Measurements from ENCODE around the gene E2F8.
"Not testable (repeated sequence)": the region's sequence is repeated elsewhere in the genome, so short reads cannot be mapped to it uniquely, and the experiment has no call there.

E2F8 gene

DNA sequence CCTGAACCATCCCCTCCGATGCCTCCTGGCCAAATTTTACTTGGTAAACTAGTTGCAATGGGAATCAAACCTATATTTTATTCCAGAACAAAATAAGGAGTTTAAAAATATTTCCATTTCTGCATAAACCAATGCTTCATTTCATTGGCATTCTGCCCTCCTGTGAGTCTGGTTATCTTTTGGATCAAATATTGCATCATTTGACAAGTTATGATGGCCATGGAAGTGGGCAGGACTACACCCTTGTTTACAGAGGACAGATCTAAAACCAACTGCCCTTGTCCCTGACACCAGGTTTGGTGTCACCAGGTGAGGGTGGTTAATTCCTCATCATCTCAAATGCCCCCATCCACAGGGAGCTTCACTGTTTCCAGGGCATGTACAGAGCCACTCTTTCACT lies 28.2 kb upstream of the E2F8 start:
- Histone ChIP-seq H3K36me3 (ENCODE audit: insufficient read depth, low read length) (no peaks in the 10 kb centered on the region), H2AFZ (ENCODE audit: low read depth, low read length) (no peak overlapping the region), H3K27me3 (ENCODE audit: insufficient read depth, low read length) (peaks cover 36% of the 10 kb centered on the region), H3K9me3 (ENCODE audit: low read length) (no peaks in the 10 kb centered on the region), H3K4me3 (ENCODE audit: low read length) (no peak overlapping the region), H3K4me1 (ENCODE audit: insufficient read depth, low read length) (no peaks in the 10 kb centered on the region)

DNA sequence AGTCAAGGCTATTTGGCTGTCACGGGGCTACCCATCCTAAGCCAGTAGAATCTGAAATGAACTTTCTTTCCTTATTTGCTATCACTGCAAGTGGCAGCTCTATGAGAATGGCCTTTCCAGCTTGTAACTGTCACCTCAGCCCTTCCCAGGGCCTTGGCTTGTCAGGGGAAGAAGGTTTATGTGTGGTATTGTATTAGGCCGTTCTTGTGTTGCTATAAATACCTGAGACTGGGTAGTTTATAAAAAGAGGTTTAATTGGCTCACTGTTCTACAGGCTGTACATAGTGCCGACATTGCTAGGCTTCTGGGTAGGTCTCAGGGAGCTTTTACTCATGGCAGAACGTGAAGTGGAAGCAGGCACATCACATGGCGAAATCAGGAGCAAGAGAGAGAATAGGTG lies 26.8 kb upstream of the E2F8 start:
- no peaks in the 10 kb centered on the region for H3K9me3 ChIP-seq (ENCODE audit: low read length)
- no peak overlapping the region for H3K4me3 ChIP-seq (ENCODE audit: low read length)
- peaks cover 47% of the 10 kb centered on the region for H3K27me3 ChIP-seq (ENCODE audit: insufficient read depth, low read length)
- H3K36me3 ChIP-seq (ENCODE audit: insufficient read depth, low read length) = no peaks in the 10 kb centered on the region
- no peaks in the 10 kb centered on the region for H3K4me1 ChIP-seq (ENCODE audit: insufficient read depth, low read length)
- H2AFZ ChIP-seq (ENCODE audit: low read depth, low read length) = no peak overlapping the region

DNA sequence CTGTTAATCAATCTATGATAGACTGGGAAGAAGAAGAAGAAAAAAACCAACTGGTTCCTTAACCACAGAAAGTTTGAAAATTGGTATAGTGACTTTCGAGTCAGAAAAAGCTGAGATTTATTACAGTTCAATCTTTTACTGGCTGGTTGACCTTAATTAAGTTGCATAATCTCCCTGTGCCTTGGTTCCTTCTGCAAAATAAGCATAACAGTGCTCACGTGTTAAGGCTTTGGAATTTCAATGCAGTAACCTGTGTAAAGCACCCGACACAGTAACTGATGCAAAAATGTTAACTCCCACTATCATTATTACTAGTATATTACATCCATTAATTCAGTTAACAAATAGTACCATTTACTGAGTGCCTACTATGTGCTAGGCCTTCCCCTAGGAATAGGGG lies 22.6 kb upstream of the E2F8 start:
- Histone ChIP-seq H3K4me1 (ENCODE audit: insufficient read depth, low read length) (peaks cover 2% of the 10 kb centered on the region), H3K27me3 (ENCODE audit: insufficient read depth, low read length) (peaks cover 41% of the 10 kb centered on the region), H2AFZ (ENCODE audit: low read depth, low read length) (no peak overlapping the region), H3K4me3 (ENCODE audit: low read length) (no peak overlapping the region), H3K36me3 (ENCODE audit: insufficient read depth, low read length) (no peaks in the 10 kb centered on the region), H3K9me3 (ENCODE audit: low read length) (no peaks in the 10 kb centered on the region)

DNA sequence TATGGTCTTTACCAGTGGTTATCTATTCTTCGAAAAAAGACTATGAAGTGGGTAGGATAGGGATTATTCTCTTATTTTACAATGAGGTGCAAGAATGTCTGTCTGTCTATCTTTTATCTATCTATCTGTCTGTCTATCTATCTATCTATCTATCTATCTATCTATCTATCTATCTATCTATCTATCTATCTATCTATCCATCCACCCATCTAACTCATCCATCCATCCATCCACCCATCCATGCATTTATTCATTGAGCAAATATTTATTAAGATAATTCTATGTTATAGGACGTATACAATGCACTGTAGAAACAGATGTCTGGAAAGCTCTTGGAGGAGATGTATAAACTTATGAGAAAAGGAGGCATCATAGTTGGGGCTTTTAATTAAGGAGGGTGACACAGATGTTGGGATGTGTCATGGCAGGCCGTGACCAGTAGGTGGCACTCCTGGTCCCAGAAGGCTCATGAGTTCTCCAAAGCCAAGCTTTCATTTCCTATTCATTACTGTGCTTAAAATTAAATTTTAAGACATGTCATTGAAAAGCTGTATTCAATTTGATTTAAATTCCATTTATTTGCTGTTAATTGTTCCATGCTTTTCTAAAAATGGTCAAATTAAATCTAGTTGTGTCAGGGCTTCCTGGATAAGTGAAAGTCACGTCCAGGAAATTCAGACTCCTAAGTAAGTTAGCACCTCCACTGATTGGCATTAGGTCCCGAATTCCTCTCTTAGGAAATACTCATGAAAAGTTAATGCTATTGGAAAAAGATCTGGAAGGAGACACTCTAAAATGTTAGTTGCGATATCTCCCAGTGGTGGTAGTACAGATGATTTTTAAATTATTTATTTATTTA lies 19.0 kb upstream of the E2F8 start:
- H3K27me3 ChIP-seq (ENCODE audit: insufficient read depth, low read length) = peaks cover 26% of the 10 kb centered on the region
- H3K9me3 ChIP-seq (ENCODE audit: low read length) = peaks cover 1% of the 10 kb centered on the region
- peaks cover 2% of the 10 kb centered on the region for H3K4me1 ChIP-seq (ENCODE audit: insufficient read depth, low read length)
- H2AFZ ChIP-seq (ENCODE audit: low read depth, low read length) = no peak overlapping the region
- H3K36me3 ChIP-seq (ENCODE audit: insufficient read depth, low read length) = no peaks in the 10 kb centered on the region
- H3K4me3 ChIP-seq (ENCODE audit: low read length) = no peak overlapping the region

DNA sequence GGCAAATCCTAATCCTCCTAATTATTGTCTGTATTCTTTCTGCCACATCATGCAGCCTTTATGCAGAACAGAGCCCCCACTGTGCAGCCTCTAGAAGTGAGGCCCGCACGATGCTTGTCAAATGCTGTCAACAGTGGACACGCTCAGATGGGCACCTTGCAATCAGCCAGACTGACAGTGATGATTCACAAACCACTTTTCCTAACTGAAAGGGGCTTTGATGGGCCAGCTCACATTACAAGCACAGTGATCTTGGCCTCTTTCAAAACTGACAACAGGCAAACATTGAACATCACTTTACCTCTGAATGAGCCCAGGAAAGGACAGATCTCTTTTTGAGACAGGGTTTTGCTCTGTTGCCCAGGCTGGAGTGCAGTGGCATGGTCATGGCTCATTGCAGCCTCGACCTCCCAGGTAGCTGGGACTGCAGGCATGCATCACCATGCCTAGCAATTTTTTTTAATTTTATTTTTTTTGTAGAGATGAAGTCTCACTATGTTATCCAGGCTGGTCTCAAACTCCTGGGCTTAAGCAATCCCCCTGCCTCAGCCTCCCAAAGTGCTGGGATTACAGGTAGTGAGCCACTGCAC lies 18.0 kb upstream of the E2F8 start:
- H3K27me3 ChIP-seq (ENCODE audit: insufficient read depth, low read length) = peaks cover 17% of the 10 kb centered on the region
- H3K4me3 ChIP-seq (ENCODE audit: low read length) = no peak overlapping the region
- H3K36me3 ChIP-seq (ENCODE audit: insufficient read depth, low read length) = no peaks in the 10 kb centered on the region
- peaks cover 2% of the 10 kb centered on the region for H3K9me3 ChIP-seq (ENCODE audit: low read length)
- no peak overlapping the region for H2AFZ ChIP-seq (ENCODE audit: low read depth, low read length)
- peaks cover 2% of the 10 kb centered on the region for H3K4me1 ChIP-seq (ENCODE audit: insufficient read depth, low read length)

DNA sequence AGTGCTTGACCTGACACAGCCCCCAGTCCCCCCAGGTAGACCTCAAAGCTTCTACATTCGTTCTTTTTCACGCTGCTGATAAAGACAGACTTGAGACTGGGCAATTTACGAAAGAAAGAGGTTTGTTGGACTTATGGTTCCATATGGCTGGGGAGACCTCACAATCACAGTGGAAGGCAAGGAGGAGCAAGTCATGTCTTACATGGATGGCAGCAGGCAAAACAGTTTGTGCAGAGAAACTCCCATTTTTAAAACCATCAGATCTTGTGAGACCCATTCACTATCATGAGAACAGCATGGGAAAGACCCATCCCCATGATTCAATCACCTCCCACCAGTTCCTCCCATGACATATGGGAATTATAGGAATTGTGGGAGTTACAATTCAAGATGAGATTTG lies 13.7 kb upstream of the E2F8 start:
- H3K27me3 ChIP-seq (ENCODE audit: insufficient read depth, low read length) = peaks cover 13% of the 10 kb centered on the region
- not testable (repeated sequence) for H3K4me1 ChIP-seq (ENCODE audit: insufficient read depth, low read length); H2AFZ ChIP-seq (ENCODE audit: low read depth, low read length); H3K36me3 ChIP-seq (ENCODE audit: insufficient read depth, low read length); H3K9me3 ChIP-seq (ENCODE audit: low read length); H3K4me3 ChIP-seq (ENCODE audit: low read length)

DNA sequence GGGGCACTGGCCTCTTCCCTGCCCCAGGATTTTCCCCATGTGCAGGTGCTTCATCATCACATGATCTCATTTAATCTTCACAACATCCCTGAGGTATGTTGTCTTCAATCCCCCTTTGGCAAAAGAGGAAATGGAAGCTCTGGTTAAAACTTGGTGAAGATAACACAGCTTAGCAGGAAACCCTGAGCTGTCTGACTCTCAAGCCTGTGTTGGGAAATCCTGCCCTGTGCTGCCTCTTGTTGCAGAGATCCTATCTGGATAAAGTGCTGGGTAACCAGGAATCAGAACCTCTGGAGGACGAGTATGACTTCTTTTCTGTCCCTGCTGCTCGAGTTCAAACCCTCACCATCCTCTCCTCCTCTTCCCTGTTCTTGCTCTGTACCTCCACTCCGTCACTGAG lies 13.1 kb upstream of the E2F8 start:
- Histone ChIP-seq H3K4me1 (ENCODE audit: insufficient read depth, low read length) (peaks cover 2% of the 10 kb centered on the region), H3K27me3 (ENCODE audit: insufficient read depth, low read length) (peaks cover 15% of the 10 kb centered on the region), H2AFZ (ENCODE audit: low read depth, low read length) (no peak overlapping the region), H3K36me3 (ENCODE audit: insufficient read depth, low read length) (no peaks in the 10 kb centered on the region), H3K9me3 (ENCODE audit: low read length) (peaks cover 7% of the 10 kb centered on the region), H3K4me3 (ENCODE audit: low read length) (no peak overlapping the region)

DNA sequence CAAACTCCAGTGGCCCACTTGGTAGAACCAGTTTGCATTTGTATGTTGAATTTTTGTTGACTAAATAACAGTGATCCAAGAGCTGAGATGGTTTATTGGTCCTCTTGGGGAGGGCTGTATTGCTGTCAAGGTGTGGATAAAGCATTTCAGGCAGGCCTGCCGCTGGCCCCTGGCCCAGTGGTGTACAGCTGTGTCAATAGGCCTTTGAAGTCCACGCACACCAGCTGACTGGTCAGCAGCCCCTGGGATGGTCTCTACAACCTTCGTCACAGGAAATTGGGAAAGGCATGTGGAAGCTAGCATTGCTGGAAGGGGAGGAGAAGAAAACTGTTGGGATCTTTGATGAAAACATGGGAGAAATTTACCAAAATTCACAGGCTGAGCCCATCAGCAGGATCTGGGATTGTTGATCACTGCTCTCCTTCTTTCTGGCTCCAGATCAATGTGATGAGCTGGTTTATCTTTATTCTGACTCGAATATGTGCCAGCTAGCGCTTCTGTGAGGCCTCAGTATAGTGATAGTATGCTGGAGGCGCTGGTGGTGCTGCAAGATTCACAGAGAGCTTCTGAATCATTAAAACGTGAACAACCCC lies 12.5 kb upstream of the E2F8 start:
- H3K9me3 ChIP-seq (ENCODE audit: low read length) = peaks cover 7% of the 10 kb centered on the region
- no peak overlapping the region for H2AFZ ChIP-seq (ENCODE audit: low read depth, low read length)
- no peaks in the 10 kb centered on the region for H3K36me3 ChIP-seq (ENCODE audit: insufficient read depth, low read length)
- no peaks in the 10 kb centered on the region for H3K4me1 ChIP-seq (ENCODE audit: insufficient read depth, low read length)
- H3K27me3 ChIP-seq (ENCODE audit: insufficient read depth, low read length) = peaks cover 15% of the 10 kb centered on the region
- H3K4me3 ChIP-seq (ENCODE audit: low read length) = no peak overlapping the region

DNA sequence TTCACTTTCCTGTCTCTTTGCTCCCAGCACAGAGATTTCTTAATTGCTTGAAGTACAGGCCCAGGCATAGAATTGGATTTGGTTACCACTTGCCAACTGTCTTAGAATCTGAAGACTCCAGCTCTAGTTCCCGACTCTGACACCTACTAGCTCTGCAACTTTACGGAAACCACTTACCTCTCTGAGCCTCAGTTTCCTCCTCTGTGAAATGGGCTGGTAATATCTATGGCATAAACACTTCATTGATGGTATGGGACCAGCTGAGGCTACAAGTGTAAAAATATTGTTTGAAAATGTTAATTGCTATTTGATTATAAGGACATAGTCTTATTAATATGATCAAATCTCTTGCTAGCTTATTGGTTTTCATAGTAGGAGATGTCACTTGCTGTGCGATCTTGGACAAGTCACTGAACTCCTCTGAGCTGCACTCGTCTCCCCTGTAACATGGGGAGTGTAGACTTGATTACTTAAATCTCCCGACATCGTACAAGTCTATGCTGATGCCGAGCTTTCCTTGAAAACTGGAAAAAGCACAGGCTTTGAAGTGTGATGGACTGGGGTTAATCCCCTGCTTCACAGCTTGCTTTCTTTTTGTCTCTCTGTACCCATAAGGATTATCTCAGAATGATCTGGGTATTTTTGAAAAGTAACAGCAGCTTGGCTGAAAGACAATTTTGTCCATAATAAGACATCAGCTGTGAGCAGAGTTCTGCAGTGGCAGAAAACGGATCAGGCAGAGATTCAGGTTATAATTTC lies 11.8 kb upstream of the E2F8 start:
- H3K4me3 ChIP-seq (ENCODE audit: low read length) = no peak overlapping the region
- no peaks in the 10 kb centered on the region for H3K4me1 ChIP-seq (ENCODE audit: insufficient read depth, low read length)
- no peak overlapping the region for H2AFZ ChIP-seq (ENCODE audit: low read depth, low read length)
- peaks cover 15% of the 10 kb centered on the region for H3K27me3 ChIP-seq (ENCODE audit: insufficient read depth, low read length)
- no peaks in the 10 kb centered on the region for H3K36me3 ChIP-seq (ENCODE audit: insufficient read depth, low read length)
- H3K9me3 ChIP-seq (ENCODE audit: low read length) = peaks cover 7% of the 10 kb centered on the region

DNA sequence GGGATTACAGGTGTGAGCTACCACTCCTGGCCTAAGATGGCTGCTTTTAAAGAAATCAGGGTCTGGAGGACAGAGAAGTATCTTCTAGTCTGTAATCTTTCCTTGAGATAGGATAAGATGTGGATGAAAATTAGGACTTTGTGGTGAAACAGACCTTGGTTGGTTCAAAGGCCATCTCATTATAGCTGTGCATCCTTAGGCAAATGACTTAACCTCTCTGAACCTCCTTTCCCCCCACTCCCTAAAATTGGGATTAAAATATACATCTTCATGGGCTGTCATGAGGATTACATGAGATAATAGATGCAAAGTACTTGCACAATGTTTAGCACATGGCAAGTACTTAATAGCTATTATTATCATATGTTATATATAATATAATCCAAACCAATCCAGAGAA lies 10.8 kb upstream of the E2F8 start:
- Histone ChIP-seq H3K36me3 (ENCODE audit: insufficient read depth, low read length) (no peaks in the 10 kb centered on the region), H3K4me1 (ENCODE audit: insufficient read depth, low read length) (no peaks in the 10 kb centered on the region), H2AFZ (ENCODE audit: low read depth, low read length) (no peak overlapping the region), H3K4me3 (ENCODE audit: low read length) (no peak overlapping the region), H3K9me3 (ENCODE audit: low read length) (peaks cover 9% of the 10 kb centered on the region), H3K27me3 (ENCODE audit: insufficient read depth, low read length) (peaks cover 17% of the 10 kb centered on the region)

DNA sequence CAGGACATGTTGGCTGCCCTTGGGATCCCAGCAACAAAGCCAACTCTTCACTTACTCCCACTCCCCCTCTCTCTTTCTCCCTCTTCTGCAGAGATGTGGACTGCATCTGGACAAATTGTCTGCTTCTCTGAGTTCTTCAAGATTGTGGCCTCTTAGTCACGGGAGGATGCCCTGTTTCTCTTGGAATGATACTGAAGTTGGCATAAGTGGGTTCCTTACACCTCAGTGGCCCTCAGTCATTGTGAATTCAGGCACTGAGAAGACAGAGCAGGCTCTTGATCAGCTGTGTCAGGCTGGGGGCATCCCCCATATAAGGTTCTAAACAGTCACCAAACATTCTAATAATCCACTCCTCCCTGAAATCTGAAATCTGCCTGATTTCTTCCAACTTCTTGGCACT lies 6.1 kb upstream of the E2F8 start:
- peaks cover 5% of the 10 kb centered on the region for H3K4me1 ChIP-seq (ENCODE audit: insufficient read depth, low read length)
- H2AFZ ChIP-seq (ENCODE audit: low read depth, low read length) = no peak overlapping the region
- no peak overlapping the region for H3K4me3 ChIP-seq (ENCODE audit: low read length)
- no peaks in the 10 kb centered on the region for H3K36me3 ChIP-seq (ENCODE audit: insufficient read depth, low read length)
- peaks cover 7% of the 10 kb centered on the region for H3K9me3 ChIP-seq (ENCODE audit: low read length)
- peaks cover 39% of the 10 kb centered on the region for H3K27me3 ChIP-seq (ENCODE audit: insufficient read depth, low read length)

DNA sequence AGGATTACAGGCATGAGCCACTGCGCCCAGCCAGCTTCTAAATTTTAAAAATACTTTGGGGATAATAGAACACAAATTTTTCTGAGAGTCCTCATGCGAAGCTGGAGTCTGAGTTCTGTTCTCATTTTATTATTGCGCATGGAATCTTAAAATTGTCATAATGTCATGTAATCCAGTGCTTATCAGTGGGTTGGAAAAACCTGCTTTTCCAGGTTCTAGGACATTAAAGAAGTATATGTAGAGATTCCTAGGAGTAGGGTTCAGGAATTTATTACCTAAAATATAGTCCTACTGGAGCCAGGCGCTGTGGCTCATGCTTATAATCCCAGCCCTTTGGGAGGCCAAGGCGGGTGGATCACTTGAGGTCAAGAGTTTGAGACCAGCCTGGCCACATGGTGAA lies 4.6 kb upstream of the E2F8 start:
- Histone ChIP-seq H3K4me1 (ENCODE audit: insufficient read depth, low read length) (peaks cover 11% of the 10 kb centered on the region), H3K9me3 (ENCODE audit: low read length) (peaks cover 7% of the 10 kb centered on the region), H3K4me3 (ENCODE audit: low read length) (no peak overlapping the region), H3K36me3 (ENCODE audit: insufficient read depth, low read length) (no peaks in the 10 kb centered on the region), H3K27me3 (ENCODE audit: insufficient read depth, low read length) (peaks cover 40% of the 10 kb centered on the region), H2AFZ (ENCODE audit: low read depth, low read length) (no peak overlapping the region)

DNA sequence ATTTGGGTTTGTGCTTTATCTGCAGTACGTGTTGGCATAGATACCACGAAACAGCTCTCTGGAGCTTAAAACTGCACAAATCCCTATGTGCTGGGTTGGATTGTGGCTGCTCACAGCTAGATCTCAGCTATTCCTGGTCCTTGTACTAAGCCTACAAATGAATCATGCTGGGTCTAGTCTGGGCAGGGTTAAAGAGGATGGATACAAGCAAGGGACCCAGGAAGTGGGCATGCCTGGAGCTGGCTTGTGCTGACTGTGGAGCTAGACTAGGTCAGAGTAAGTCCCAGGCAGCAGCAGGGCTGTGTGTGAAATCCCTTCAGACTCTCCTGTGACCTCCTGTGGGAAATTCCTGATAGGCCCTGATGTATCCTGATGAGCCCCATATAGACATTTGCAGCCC lies 3.9 kb upstream of the E2F8 start:
- no peak overlapping the region for H2AFZ ChIP-seq (ENCODE audit: low read depth, low read length)
- H3K9me3 ChIP-seq (ENCODE audit: low read length) = peaks cover 5% of the 10 kb centered on the region
- no peaks in the 10 kb centered on the region for H3K36me3 ChIP-seq (ENCODE audit: insufficient read depth, low read length)
- peaks cover 40% of the 10 kb centered on the region for H3K27me3 ChIP-seq (ENCODE audit: insufficient read depth, low read length)
- peaks cover 12% of the 10 kb centered on the region for H3K4me1 ChIP-seq (ENCODE audit: insufficient read depth, low read length)
- no peak overlapping the region for H3K4me3 ChIP-seq (ENCODE audit: low read length)

All from neuron (in vitro differentiated cells).